ENCODE results near the gene FADS1.

FADS1 gene

DNA sequence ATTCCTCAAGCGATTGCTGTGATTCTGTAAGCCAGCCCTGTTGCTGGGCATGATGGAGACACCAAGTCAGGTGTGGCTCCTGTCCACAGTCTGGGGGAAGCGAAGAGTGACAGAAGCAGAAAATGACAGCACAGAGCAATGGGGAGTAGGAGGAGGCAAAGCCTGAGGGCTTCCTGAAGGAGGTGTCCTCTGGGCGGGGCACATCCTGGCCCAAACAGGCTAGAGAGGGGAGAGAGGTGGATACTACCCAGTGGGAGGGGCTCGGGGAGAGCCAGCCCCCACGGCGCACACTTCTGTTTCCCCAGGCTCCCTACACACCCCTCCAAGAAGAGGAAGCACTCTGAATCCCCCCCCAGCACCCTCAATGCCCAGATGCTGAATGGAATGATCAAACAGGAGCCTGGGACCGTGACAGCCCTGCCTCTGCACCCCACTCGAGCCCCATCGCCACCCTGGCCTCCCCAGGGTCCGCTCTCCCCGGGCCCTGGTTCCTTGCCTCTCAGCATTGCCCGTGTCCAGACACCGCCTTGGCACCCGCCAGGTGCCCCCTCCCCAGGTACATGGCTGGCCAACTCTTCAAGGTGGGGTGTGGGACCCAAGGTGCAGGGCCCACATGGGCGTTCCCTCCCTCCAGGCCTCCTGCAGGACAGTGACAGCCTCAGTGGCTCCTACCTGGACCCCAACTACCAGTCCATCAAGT is 45.5 kb downstream of the FADS1 start:
- TF ChIP-seq, protein P1, sequence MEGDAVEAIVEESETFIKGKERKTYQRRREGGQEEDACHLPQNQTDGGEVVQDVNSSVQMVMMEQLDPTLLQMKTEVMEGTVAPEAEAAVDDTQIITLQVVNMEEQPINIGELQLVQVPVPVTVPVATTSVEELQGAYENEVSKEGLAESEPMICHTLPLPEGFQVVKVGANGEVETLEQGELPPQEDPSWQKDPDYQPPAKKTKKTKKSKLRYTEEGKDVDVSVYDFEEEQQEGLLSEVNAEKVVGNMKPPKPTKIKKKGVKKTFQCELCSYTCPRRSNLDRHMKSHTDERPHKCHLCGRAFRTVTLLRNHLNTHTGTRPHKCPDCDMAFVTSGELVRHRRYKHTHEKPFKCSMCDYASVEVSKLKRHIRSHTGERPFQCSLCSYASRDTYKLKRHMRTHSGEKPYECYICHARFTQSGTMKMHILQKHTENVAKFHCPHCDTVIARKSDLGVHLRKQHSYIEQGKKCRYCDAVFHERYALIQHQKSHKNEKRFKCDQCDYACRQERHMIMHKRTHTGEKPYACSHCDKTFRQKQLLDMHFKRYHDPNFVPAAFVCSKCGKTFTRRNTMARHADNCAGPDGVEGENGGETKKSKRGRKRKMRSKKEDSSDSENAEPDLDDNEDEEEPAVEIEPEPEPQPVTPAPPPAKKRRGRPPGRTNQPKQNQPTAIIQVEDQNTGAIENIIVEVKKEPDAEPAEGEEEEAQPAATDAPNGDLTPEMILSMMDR (conservative IDR thresholded peaks at IDR 0.05; ENCODE audit: low read depth, low read length) = no peak
- DNase-seq (ENCODE audit: low read depth) = no peak
- H3K4me3 ChIP-seq (ENCODE audit: low read depth, low read length) = no peak overlapping the region

DNA sequence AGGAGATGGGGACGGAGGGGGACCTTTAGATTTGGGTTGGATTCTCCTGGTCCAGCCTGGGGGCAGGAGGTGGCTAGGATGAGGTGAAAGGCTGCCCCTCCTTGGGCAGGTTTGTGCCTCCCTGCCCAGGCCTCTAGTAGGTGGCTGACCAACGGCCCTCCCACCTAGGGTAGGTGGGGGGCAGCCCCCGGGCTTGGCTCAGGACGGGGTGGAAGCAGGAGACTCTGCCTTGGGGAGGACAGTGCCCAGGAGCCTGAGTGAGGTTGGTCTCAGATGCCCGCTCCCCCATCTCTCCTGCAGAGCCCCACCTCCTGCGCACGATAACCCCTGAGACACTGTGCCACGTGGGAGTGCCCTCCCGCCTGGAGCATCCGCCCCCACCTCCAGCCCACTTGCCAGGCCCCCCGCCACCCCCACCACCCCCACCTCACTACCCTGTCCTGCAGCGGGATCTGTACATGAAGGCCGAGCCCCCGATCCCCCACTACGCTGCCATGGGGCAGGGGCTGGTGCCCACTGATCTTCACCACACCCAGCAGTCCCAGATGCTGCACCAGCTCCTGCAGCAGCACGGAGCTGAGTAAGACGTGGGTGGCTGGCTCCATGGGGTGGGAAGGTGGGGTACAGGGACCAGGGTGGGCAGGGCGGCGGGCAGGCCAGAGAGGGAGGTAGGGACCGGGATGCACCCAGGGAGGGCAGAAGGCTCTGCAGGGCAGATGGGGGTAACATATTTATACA is 46.7 kb downstream of the FADS1 start:
- no peak overlapping the region for H3K4me3 ChIP-seq (ENCODE audit: low read depth, low read length)
- DNase-seq (ENCODE audit: low read depth) = no peak
- TF ChIP-seq, protein P1 (conservative IDR thresholded peaks at IDR 0.05; ENCODE audit: low read depth, low read length) = no peak

DNA sequence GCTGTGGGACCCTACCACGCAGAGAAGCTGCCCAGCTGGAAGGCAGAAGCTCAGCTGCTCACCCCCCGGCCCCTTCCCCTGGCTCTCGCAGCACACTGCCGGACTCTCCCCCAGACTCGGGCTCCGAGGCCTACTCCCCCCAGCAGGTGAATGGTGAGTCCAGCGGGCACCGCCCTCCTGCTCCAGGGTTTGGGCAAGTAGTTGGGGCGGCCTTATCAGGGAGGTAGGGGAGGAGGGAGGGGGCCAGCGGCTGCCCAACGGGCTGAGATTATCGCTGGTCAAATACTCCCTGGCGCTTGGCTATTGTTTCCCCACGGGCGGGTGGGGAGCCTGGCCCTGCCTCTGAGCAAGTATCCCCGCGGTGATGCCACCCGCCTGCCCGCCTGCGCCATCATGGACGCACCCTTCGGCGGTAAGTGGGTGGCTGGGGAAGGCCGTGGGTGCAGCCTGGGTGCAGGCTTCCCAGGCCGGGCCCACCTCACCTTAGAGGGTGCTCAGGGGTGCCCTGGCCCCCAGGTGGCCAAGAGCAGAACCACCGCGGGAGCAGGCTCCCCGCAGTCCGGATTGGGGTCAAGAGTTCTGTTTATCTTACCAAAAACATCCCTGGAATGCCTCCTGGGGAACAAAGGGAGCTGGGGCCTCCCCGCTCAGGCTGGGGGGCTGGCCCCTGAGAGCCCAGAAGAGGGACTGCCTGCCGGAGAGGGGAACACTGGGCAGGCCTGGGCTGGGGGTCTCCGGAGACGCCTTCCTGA is 47.5 kb downstream of the FADS1 start:
- TF ChIP-seq, protein P1 (conservative IDR thresholded peaks at IDR 0.05; ENCODE audit: low read depth, low read length) = peak; percentile 63
- peak; percentile 78 for DNase-seq (ENCODE audit: low read depth)
- no peak overlapping the region for H3K4me3 ChIP-seq (ENCODE audit: low read depth, low read length)

DNA sequence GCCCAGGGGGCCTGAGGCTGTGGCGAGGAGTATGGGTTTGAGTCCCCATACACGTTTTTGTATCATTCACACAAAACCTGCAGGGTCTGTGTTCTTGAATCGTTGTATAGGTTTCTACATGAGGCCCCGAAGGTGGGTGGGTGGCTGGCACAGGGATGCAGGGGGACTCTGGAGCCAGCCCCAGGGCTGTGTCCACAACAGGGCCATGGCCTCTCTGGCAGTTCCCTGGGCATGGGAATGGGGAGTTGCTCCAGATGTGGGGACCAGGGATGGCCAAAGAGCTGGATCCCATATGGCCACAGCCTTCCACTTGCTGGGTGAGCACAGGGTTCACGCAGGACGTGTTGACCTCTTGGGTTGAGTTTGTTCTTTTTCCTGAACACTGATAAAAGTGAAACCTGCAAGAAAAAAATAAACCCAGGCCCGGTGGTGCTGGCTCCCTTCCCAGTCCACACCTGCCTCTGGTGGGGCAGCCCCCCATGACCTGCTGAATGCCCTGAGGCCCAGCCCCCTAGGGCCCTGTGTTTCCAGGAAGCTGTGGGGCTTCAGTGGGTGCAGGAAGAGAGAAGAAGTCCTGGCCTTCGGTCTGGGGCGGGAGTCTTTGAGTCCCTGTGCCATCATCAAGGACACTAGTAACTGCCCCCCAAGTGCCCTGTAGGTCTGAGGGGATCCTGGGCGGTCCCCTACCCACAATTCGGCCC is 48.3 kb downstream of the FADS1 start:
- TF ChIP-seq, protein P1 (conservative IDR thresholded peaks at IDR 0.05; ENCODE audit: low read depth, low read length) = no peak
- no peak for DNase-seq (ENCODE audit: low read depth)
- H3K4me3 ChIP-seq (ENCODE audit: low read depth, low read length) = no peak overlapping the region

DNA sequence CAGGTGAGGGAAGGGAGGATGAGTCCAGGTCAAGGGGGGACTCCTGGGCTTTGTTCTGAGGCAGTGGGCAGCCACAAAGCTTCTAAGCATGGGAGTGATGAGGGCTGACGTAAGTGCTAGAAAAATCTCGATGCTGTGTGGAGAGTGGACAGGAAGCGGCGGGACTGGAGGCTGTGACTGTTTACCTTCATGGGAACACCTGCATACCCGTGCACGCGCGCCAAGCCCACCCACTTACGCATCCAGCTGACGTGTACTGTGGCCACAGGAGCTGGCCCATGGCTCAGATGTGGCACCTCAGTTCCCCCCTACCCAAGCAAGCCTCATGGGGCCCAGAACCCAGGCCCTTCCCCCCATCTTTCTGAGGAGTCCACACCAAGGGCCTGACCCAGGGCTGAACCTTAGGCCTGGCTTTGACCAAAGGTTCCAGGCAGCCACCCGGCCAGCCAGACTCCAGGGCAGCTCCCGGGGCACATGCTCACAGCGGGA is 50.4 kb downstream of the FADS1 start:
- TF ChIP-seq, protein P1 (conservative IDR thresholded peaks at IDR 0.05; ENCODE audit: low read depth, low read length) = no peak

DNA sequence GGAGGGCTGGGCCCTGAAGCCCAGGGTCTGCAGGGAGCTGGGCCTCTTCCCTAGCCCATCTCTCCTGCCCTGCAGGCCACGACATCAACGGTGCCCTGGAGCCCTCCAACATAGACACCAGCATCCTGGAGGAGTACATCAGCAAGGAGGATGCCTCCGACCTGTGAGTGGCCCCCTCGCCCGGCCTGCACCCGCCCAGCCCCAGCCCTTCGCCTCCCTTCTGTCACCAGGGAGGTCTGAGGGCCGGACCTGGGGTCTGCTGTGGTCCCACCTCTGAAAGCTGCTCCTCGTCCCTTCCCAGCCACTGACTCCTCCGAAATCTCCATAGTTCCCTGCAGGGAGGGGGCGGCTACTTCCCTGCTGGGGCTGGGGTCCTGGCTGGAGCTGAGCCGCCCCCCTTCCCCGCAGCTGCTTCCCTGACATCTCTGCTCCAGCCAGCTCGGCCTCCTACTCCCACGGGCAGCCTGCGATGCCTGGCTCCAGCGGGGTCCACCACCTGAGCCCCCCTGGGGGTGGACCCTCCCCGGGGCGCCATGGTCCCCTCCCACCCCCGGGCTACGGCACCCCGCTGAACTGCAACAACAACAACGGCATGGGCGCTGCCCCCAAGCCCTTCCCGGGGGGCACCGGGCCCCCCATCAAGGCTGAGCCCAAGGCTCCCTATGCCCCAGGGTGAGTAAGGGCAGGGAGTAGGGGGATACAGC is 51.1 kb downstream of the FADS1 start:
- H3K4me3 ChIP-seq (ENCODE audit: low read depth, low read length) = no peak overlapping the region
- TF ChIP-seq, protein P1 (conservative IDR thresholded peaks at IDR 0.05; ENCODE audit: low read depth, low read length) = no peak
- no peak for DNase-seq (ENCODE audit: low read depth)

More for the DNA sequence above, 50.4 kb downstream of the FADS1 start:
- DNase-seq (ENCODE audit: low read depth) = peak; percentile 90
- H3K4me3 ChIP-seq (ENCODE audit: low read depth, low read length) = no peak overlapping the region

Data from choroid plexus epithelial cell (primary cell).